WTC11 (cell line): ENCODE data around the gene CFAP299.

Source experiments
- KAT7 ChIP-seq: sonication (generic); formaldehyde crosslinking; IDR thresholded peaks from 2 replicates; pipeline ENCODE4 v1.8.1; 2023; ENCODE audit warnings: missing genetic modification reagents, mild to moderate bottlenecking, borderline replicate concordance
- ZNF512 ChIP-seq: sonication (generic); formaldehyde crosslinking; IDR thresholded peaks from 2 replicates; pipeline ENCODE4 v1.8.1; 2022; ENCODE audit warnings: missing genetic modification reagents, borderline replicate concordance

- TF ChIP-seq ZNF512 (CRISPR knock-in tag) (no peak), KAT7 (CRISPR knock-in tag) (no peak)
These were observed 396.5 kb downstream of the CFAP299 start for GRCh38 chr4:80732010-80732409.
